ENCODE data around the gene MOGAT2.
A peak's percentile ranks its signal among the peaks of the same experiment; 100 is the strongest.

MOGAT2 gene

GRCh38 chr11:75760243-75760642 lies 42.6 kb downstream of the MOGAT2 start:
- DNase-seq = no peak

- no peak for DNase-seq
Observed at GRCh38 chr11:75760710-75761493, 43.3 kb downstream of the MOGAT2 start.

GRCh38 chr11:75762158-75762557 lies 44.5 kb downstream of the MOGAT2 start:
- no peak for DNase-seq

- DNase-seq = no peak
Observed at GRCh38 chr11:75762885-75763284, 45.2 kb downstream of the MOGAT2 start.

- no peak for DNase-seq
Observed at GRCh38 chr11:75763846-75764245, 46.2 kb downstream of the MOGAT2 start.

- DNase-seq = no peak
Observed at GRCh38 chr11:75765116-75765515, 47.5 kb downstream of the MOGAT2 start.

GRCh38 chr11:75766443-75767227 lies 49.0 kb downstream of the MOGAT2 start:
- no peak for DNase-seq

- no peak for DNase-seq
Observed at GRCh38 chr11:75767228-75767572, 49.6 kb downstream of the MOGAT2 start.

- DNase-seq = no peak
Observed at GRCh38 chr11:75767793-75768111, 50.1 kb downstream of the MOGAT2 start.

- DNase-seq = peak; percentile 79
Observed at GRCh38 chr11:75768112-75768908, 50.7 kb downstream of the MOGAT2 start, which contains the start of gene DGAT2. DGAT2 (plus strand) TSS chr11:75768778; CDS start chr11:75768992, 214 bp downstream.

- no peak for DNase-seq
Observed at GRCh38 chr11:75768909-75769771, 51.5 kb downstream of the MOGAT2 start.

- no peak for DNase-seq
Observed at GRCh38 chr11:75770102-75770501, 52.5 kb downstream of the MOGAT2 start.

GRCh38 chr11:75771646-75772410 lies 54.2 kb downstream of the MOGAT2 start:
- no peak for DNase-seq

GRCh38 chr11:75773595-75774353 lies 56.1 kb downstream of the MOGAT2 start:
- DNase-seq = peak; percentile 29

GRCh38 chr11:75775056-75775455 lies 57.4 kb downstream of the MOGAT2 start:
- DNase-seq = no peak

GRCh38 chr11:75776546-75776945 lies 58.9 kb downstream of the MOGAT2 start:
- DNase-seq = no peak

GRCh38 chr11:75777461-75778110 lies 59.9 kb downstream of the MOGAT2 start:
- DNase-seq = no peak

GRCh38 chr11:75778962-75779361 lies 61.3 kb downstream of the MOGAT2 start:
- no peak for DNase-seq

GRCh38 chr11:75779960-75780359 lies 62.3 kb downstream of the MOGAT2 start:
- DNase-seq = no peak

- no peak for DNase-seq
Observed at GRCh38 chr11:75780888-75781287, 63.2 kb downstream of the MOGAT2 start.

Data from activated CD4-positive, alpha-beta T cell treated with anti-CD3 and anti-CD28 coated beads for 48 hours (primary cell).